GM12872 (cell line): ENCODE results near the gene PSRC1.

Source experiments
- CTCF ChIP-seq: IDR thresholded peaks from 3 replicates; pipeline ENCODE4 v1.5.1; 2011; ENCODE audit warnings: low read depth, mild to moderate bottlenecking, low read length, moderate library complexity; ENCODE audit not compliant: insufficient read depth

The PSRC1 gene

GRCh38 chr1:109312978-109313775, 30.2 kb upstream of the PSRC1 start:
- TF ChIP-seq CTCF, result no peak

- TF ChIP-seq CTCF, result no peak
Observed at GRCh38 chr1:109312246-109312645, 29.3 kb upstream of the PSRC1 start.

GRCh38 chr1:109309347-109309746, 26.4 kb upstream of the PSRC1 start:
- no peak for TF ChIP-seq CTCF

- no peak for TF ChIP-seq CTCF
Observed at GRCh38 chr1:109307274-109308021, 24.5 kb upstream of the PSRC1 start.

- TF ChIP-seq CTCF, result no peak
Observed at GRCh38 chr1:109306832-109307273, 23.9 kb upstream of the PSRC1 start, which contains the start of gene MYBPHL. Gene MYBPHL (minus strand): TSS chr1:109307011. CDS start chr1:109306991, 20 bp downstream.

GRCh38 chr1:109304226-109304920, 21.4 kb upstream of the PSRC1 start:
- no peak for TF ChIP-seq CTCF

- no peak for TF ChIP-seq CTCF
Observed at GRCh38 chr1:109301874-109302273, 18.9 kb upstream of the PSRC1 start.
